A549 (cell line): Measurements from ENCODE around the gene PGAP3. TPM values are rescaled to one million over a fixed set of nuclear protein-coding genes. Genes with fewer than 3 reads are reported as not detected.

Experiments used
- ATAC-seq, 2 experiments: fragments of 200-7000 bp in 1 of 2; fragments of >200 bp in 1 of 2; cut with Nextera tagmentation in 1 of 2; cut with Tn5 transposase in 1 of 2; 3 replicates each; pipeline versions ENCODE4 v1.8.0 to v1.9.1; 2018 to 2020; ENCODE audit warnings: mild to moderate bottlenecking in 1 of 2, moderate library complexity in 1 of 2
- CTCF ChIA-PET: fragments of 300-600 bp; sonication (Branson Sonifier 250); formaldehyde crosslinking; extraction: SDS; loops from one replicate; lab custom pipeline; 2021; ENCODE audit warnings: antibody characterized with exemption, inconsistent platforms; lab: Yijun Ruan, JAX
- POLR2A ChIA-PET: fragments of 350-600 bp; formaldehyde crosslinking; extraction: SDS; loops from one replicate; lab custom pipeline; 2021; ENCODE audit warnings: antibody characterized with exemption, inconsistent platforms; lab: Yijun Ruan, JAX
- DNase-seq, 2 experiments: peaks; one replicate each; pipeline versions ENCODE4 v3.0.0 to v3.0.0-alpha.2; 2011 to 2016; ENCODE audit warnings: low read depth in 1 of 2, low spot score in 1 of 2
- FAIRE-seq: peaks from 2 replicates; lab custom pipeline; 2011; peaks lifted over from hg19 to GRCh38; lab: Jason Lieb, UNC
- H3K27ac ChIP-seq, 2 experiments: fragments of >200 bp; sonication (Bioruptor Twin); formaldehyde crosslinking; 3 replicates each; pipeline ENCODE4 v1.5.1; 2016 to 2017
- H3K4me1 ChIP-seq: fragments of >200 bp; sonication (Bioruptor Twin); formaldehyde crosslinking; 3 replicates; pipeline ENCODE4 v1.6.1; 2016
- H3K4me2 ChIP-seq: fragments of >200 bp; sonication (Bioruptor Twin); formaldehyde crosslinking; 3 replicates; pipeline ENCODE4 v1.6.1; 2016
- H3K4me3 ChIP-seq: fragments of >200 bp; sonication (Bioruptor Twin); formaldehyde crosslinking; 3 replicates; pipeline ENCODE4 v1.5.1; 2016
- H3K9me3 ChIP-seq: fragments of >200 bp; sonication (Bioruptor Twin); formaldehyde crosslinking; 3 replicates; pipeline ENCODE4 v1.6.1; 2016
- CBX8 ChIP-seq: fragments of 200-600 bp; sonication (generic); IDR thresholded peaks from 2 replicates; pipeline ENCODE4 v1.6.1; 2016
- CEBPB ChIP-seq, 2 experiments: fragments of >200 bp in 1 of 2; sonication (Bioruptor Twin) in 1 of 2; formaldehyde crosslinking in 1 of 2; IDR thresholded peaks; 2 replicates each; pipeline ENCODE4 v1.6.1; 2012 to 2016
- E2F6 ChIP-seq: IDR thresholded peaks from 2 replicates; pipeline ENCODE4 v1.6.1; 2012; ENCODE audit warnings: low read depth, borderline replicate concordance
- EHMT2 ChIP-seq: fragments of 200-600 bp; sonication (generic); IDR thresholded peaks from 2 replicates; pipeline ENCODE4 v1.6.1; 2016; ENCODE audit warnings: antibody characterized with exemption, low read depth, mild to moderate bottlenecking, moderate library complexity
- FOSB ChIP-seq: fragments of 250-450 bp; sonication (Bioruptor Pico); IDR thresholded peaks from 2 replicates; pipeline ENCODE4 v1.5.0; 2020; ENCODE audit warnings: mild to moderate bottlenecking, moderate library complexity
- HDAC2 ChIP-seq: fragments of 200-600 bp; sonication (generic); IDR thresholded peaks from 2 replicates; pipeline ENCODE4 v1.6.1; 2016
- HOXA7 ChIP-seq: fragments of 250-450 bp; sonication (Bioruptor Pico); IDR thresholded peaks from 2 replicates; pipeline ENCODE4 v1.5.0; 2020; ENCODE audit warnings: mild to moderate bottlenecking, moderate library complexity
- HOXB5 ChIP-seq: fragments of 250-450 bp; sonication (Bioruptor Pico); IDR thresholded peaks from 2 replicates; pipeline ENCODE4 v1.5.0; 2020; ENCODE audit warnings: mild to moderate bottlenecking, moderate library complexity
- KDM1A ChIP-seq: fragments of 200-600 bp; sonication (generic); IDR thresholded peaks from 2 replicates; pipeline ENCODE4 v1.6.1; 2016; ENCODE audit warnings: low read depth, mild to moderate bottlenecking
- MAFK ChIP-seq: fragments of 450-650 bp; IDR thresholded peaks from 2 replicates; pipeline ENCODE4 v1.6.1; 2014; ENCODE audit not compliant: partially characterized antibody
- NFE2L2 ChIP-seq: fragments of 150-350 bp; conservative IDR thresholded peaks from 2 replicates; pipeline ENCODE4 v1.6.1; 2014; ENCODE audit warnings: low read length
- NR3C1 ChIP-seq: fragments of >200 bp; sonication (Bioruptor Twin); formaldehyde crosslinking; IDR thresholded peaks from 3 replicates; pipeline ENCODE4 v1.6.1; 2017
- POLR2A ChIP-seq: IDR thresholded peaks from 2 replicates; pipeline ENCODE4 v1.6.1; 2012; ENCODE audit warnings: mild to moderate bottlenecking, low read length
- RAD21 ChIP-seq, 2 experiments: fragments of >200 bp in 1 of 2; sonication (Bioruptor Twin) in 1 of 2; formaldehyde crosslinking in 1 of 2; IDR thresholded peaks in 1 of 2; conservative IDR thresholded peaks in 1 of 2; 2 replicates in 1 of 2; 3 replicates in 1 of 2; pipeline ENCODE4 v1.6.1; 2012 to 2018; ENCODE audit warnings: inconsistent platforms in 1 of 2
- SMC3 ChIP-seq: fragments of >200 bp; sonication (Bioruptor Twin); formaldehyde crosslinking; IDR thresholded peaks from 3 replicates; pipeline ENCODE4 v1.6.1; 2018; ENCODE audit warnings: inconsistent platforms
- WGBS: methylation state at CpG from one replicate; pipeline ENCODE4 v1.1.6; 2017; ENCODE audit errors: missing lambda C conversion rate; 5-methylcytosine and 5-hydroxymethylcytosine counted together
- polyA plus RNA-seq, 4 experiments: library from polyadenylated mRNA; depleted of rRNA in 3 of 4; stranded (reverse); fragments of >200 nt; fragmentation: RNase III in 1 of 4; extraction: RNeasy Plus Mini Kit Qiagen cat#74134 plus additional on column Dnase treatment in 1 of 4; gene quantifications; 2 replicates in 3 of 4; 3 replicates in 1 of 4; pipeline ENCODE4 v1.2.3, GENCODE V29; 2011 to 2017
- TF ChIP-seq, protein P1 (sequence below): fragments of >200 bp; sonication (Bioruptor Twin); formaldehyde crosslinking; IDR thresholded peaks from 3 replicates; pipeline ENCODE4 v1.6.1; 2016
- TF ChIP-seq, protein P2 (sequence below): fragments of 250-450 bp; sonication (Bioruptor Pico); IDR thresholded peaks from 2 replicates; pipeline ENCODE4 v1.5.0; 2020; ENCODE audit warnings: low read depth, mild to moderate bottlenecking, moderate library complexity

Gene PGAP3
- polyA plus RNA-seq, 2 of the 4 experiments (the other 2 are of a cell fraction) = 7.3 to 8.5 TPM

GRCh38 chr17:39661744-39662541 is 25.9 kb downstream of the PGAP3 start:
- TF ChIP-seq KDM1A (0 out of 2 replicates have a peak, but pooled peaks have one; percentile 58), RAD21 (conservative IDR thresholded peaks at IDR 0.05 in 1 of 2, IDR thresholded peaks at IDR 0.05 in 1 of 2) (no peak)
- TF ChIP-seq, all 56 proteins: peak for 1
- no peak overlapping the region for H3K27ac ChIP-seq
- no peak for FAIRE-seq
- H3K9me3 ChIP-seq = no peaks in the 10 kb centered on the region
- DNase-seq = no peak
- CTCF ChIA-PET = interaction anchor here (0.6 to 50.7 kb wide), 4 partner anchors 10 to 113 kb away, joined by 3 to 1391 read pairs (median 16); partner anchors contain the start of genes PPP1R1B and STARD3
- 80% methylated on average over 8 of the region's 8 CpGs for WGBS
- POLR2A ChIA-PET = no interaction called here
- no peak overlapping the region for H3K4me3 ChIP-seq
- no peak overlapping the region for H3K4me2 ChIP-seq
- H3K4me1 ChIP-seq = peaks cover 45% of the 10 kb centered on the region
- ATAC-seq = no peak

DNA sequence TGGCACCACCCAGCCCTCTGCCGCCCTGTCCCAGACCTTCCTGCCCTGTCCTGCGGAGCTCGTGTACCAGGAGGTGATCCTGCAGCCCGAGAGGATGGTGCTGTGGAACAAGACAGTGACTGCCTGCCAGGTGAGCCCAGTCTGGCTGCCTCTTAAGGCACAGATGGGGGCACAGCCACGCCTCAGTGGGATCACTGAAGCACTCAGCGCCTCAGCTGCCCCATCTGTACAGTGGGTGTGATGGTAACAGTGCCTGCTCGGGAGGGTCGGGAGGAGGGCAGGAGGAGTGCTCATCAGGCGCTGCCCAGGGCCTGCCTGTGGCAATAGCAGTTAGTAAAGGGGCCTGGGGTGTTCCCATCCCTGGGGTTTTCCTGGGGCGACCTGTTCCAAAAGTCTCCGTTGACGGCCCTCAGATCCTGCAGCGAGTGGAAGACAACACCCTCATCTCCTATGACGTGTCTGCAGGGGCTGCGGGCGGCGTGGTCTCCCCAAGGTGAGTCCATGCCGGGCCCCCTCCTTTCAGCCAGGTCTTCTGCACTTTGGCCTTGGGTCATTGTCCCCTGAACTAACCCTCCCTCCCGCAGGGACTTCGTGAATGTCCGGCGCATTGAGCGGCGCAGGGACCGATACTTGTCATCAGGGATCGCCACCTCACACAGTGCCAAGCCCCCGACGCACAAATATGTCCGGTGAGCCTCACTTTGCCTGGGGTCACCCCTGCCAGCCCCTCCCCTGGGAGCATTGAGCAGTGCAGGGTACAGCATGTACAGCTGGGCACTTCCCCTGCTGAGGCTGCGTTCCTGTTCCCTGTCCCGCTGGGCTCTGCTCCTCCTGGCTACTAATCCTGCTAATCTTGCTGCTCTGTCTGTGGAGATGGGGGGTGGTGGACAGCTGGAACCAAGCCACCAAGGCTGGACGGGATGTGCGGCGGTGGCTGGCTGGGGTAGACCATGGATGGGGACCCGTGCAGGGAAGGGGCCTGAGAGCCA is 27.2 kb downstream of the PGAP3 start:
- WGBS = 94% methylated on average over 35 of the region's 35 CpGs

GRCh38 chr17:39660011-39660360 is 27.9 kb downstream of the PGAP3 start:
- ATAC-seq (no peak), DNase-seq (no peak), FAIRE-seq (no peak)
- no peak for TF ChIP-seq SMC3
- TF ChIP-seq FOSB = no peak
- no peak for TF ChIP-seq RAD21 (conservative IDR thresholded peaks at IDR 0.05 in 1 of 2, IDR thresholded peaks at IDR 0.05 in 1 of 2)
- TF ChIP-seq HOXA7 (CRISPR knock-in tag) = no peak
- no peak for TF ChIP-seq CEBPB (IDR thresholded peaks at IDR 0.05)
- no peak for TF ChIP-seq HDAC2
- no peak for TF ChIP-seq CBX8
- TF ChIP-seq NR3C1 = no peak
- TF ChIP-seq NFE2L2 = no peak
- TF ChIP-seq HOXB5 (CRISPR knock-in tag) = no peak
- TF ChIP-seq POLR2A = no peak
- TF ChIP-seq, protein P1, sequence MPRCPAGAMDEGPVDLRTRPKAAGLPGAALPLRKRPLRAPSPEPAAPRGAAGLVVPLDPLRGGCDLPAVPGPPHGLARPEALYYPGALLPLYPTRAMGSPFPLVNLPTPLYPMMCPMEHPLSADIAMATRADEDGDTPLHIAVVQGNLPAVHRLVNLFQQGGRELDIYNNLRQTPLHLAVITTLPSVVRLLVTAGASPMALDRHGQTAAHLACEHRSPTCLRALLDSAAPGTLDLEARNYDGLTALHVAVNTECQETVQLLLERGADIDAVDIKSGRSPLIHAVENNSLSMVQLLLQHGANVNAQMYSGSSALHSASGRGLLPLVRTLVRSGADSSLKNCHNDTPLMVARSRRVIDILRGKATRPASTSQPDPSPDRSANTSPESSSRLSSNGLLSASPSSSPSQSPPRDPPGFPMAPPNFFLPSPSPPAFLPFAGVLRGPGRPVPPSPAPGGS = no peak
- Histone ChIP-seq H3K4me2 (no peak overlapping the region), H3K9me3 (no peaks in the 10 kb centered on the region), H3K4me3 (no peak overlapping the region), H3K27ac (no peak overlapping the region), H3K4me1 (peaks cover 26% of the 10 kb centered on the region)
- ChIA-PET CTCF (interaction anchor here (0.9 to 50.7 kb wide), 6 partner anchors 9 to 71 kb away, joined by 3 to 1391 read pairs (median 4); partner anchors contain the start of genes MIEN1, PNMT, PPP1R1B and STARD3), POLR2A (no interaction called here)
- 89% methylated on average over 4 of the region's 5 CpGs for WGBS

More for the DNA sequence above, 27.2 kb downstream of the PGAP3 start:
- Histone ChIP-seq H3K4me1 (peaks cover 33% of the 10 kb centered on the region), H3K27ac (no peak overlapping the region), H3K4me3 (no peak overlapping the region), H3K9me3 (no peaks in the 10 kb centered on the region), H3K4me2 (no peak overlapping the region)
- no peak for TF ChIP-seq POLR2A
- TF ChIP-seq, protein P2, sequence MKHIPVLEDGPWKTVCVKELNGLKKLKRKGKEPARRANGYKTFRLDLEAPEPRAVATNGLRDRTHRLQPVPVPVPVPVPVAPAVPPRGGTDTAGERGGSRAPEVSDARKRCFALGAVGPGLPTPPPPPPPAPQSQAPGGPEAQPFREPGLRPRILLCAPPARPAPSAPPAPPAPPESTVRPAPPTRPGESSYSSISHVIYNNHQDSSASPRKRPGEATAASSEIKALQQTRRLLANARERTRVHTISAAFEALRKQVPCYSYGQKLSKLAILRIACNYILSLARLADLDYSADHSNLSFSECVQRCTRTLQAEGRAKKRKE = no peak
- TF ChIP-seq EHMT2 = no peak
- TF ChIP-seq MAFK = no peak
- TF ChIP-seq CEBPB (IDR thresholded peaks at IDR 0.05) = no peak
- no peak for TF ChIP-seq E2F6
- ATAC-seq (no peak), DNase-seq (no peak), FAIRE-seq (no peak)
- ChIA-PET POLR2A (no interaction called here), CTCF (interaction anchor here (0.9 to 50.7 kb wide), 7 partner anchors 8 to 70 kb away, joined by 3 to 1391 read pairs (median 4); partner anchors contain the start of genes MIEN1, PNMT, PPP1R1B and STARD3)
